NCI-H2227 (cell line): ENCODE results near the gene KIAA1328.

Experiments used
- DNase-seq: peaks from one replicate; lab custom pipeline; 2025; ENCODE audit not compliant: unreplicated experiment; lab: John Stamatoyannopoulos, UW

The KIAA1328 gene

GRCh38 chr18:36947820-36948348 is 119.0 kb downstream of the KIAA1328 start:
- DNase-seq, result no peak

DNA sequence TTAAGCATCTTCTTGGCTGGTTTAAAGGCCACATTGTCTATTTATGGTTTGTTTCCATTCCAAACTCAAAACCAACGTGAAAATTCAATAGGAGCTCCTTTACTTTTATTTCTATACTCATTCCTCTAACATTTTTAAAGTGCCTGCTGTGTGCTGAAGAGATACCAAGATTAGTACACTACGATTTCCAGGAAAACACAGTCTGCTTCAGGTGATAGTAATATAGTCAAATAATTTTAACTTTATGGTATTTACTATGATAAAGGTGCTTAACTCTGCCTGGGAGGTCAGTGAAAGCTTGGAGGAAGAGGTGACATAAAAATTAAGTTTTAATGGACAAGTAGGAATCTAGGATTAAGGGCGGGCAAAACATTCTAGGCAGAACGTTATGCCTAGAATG is 121.4 kb downstream of the KIAA1328 start:
- DNase-seq, result no peak

DNA sequence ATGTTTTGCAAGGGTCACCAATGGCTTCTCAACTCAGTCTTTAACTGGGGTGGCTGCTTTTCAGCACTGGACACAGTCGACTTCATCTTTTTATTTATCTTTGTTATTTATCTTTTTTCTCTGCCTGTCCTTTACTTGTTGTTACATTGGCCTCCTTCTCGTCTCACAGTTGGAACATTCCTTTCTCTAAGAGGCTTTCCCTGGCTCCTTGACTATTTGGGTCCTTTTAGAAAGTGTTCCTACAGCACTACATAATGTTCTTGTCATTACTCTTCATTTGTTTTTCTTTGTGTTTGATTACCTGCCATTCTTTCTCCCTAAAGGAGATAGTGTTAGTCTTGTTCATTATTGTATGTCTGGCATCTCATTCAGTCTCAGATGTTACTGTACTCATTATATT is 122.0 kb downstream of the KIAA1328 start:
- DNase-seq, result no peak

- DNase-seq, result no peak
Measured at GRCh38 chr18:36953047-36953446, 124.1 kb downstream of the KIAA1328 start.

- DNase-seq, result no peak
Measured at GRCh38 chr18:36960038-36960437, 131.1 kb downstream of the KIAA1328 start.

DNA sequence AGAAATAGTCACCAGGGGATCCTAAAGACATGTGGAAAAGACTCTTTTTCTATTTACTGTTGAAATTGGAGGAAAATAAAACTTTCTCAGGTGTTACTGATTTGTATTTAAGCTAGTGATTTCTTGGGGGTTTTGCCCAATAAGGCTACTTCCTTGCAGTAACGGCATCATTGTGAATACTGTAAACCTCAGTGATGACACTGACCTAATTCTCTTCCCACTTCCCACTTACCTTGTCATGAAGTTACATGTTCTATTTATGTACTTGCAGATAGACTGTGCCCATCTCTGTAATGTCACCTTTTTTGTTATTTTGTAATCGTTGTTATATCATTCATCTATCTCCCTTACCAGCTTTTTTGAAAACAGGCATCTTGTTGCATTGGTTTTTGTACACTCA is 134.5 kb downstream of the KIAA1328 start:
- DNase-seq, result no peak

- DNase-seq, result no peak
Measured at GRCh38 chr18:36974686-36975085, 145.8 kb downstream of the KIAA1328 start.

DNA sequence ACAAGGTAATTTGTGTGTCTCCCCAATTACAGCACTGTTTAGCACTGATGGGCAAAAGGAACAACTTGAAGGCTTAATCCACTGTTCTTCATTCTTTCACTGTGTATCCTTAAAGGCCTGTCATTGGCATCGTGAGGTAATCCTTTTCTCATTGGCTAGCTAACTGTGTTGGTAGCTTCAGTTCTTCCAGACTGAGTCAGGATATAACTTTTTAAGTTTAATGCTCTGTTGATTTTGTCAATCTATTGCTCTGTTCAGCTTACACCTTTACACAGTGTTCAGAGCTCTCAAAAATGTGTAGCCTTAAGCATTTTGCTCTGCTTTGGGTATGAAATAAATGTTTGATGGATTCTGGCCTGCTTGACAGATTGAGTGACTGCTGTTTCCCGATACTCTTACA is 148.2 kb downstream of the KIAA1328 start:
- DNase-seq, result no peak

- no peak for DNase-seq
Measured at GRCh38 chr18:36993068-36993467, 164.1 kb downstream of the KIAA1328 start.

DNA sequence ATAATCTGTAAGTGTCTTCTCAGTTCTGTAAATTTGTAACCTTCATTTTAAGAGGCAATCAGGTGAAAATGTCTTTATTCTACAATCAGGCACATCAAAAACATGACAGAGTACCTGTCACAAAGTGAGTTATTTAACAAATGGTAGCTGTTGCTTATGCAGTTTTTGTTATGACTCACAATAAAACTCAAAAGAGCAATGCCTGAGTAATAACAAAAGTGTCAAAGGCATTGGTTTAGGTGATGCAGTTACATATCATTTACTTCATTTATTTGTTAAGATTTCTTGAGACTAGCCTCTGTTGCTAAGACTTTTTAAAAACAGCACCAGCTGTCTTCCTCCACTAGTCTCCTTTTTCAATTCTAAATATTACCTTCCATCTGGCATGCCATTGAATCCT is 177.8 kb downstream of the KIAA1328 start:
- no peak for DNase-seq

DNA sequence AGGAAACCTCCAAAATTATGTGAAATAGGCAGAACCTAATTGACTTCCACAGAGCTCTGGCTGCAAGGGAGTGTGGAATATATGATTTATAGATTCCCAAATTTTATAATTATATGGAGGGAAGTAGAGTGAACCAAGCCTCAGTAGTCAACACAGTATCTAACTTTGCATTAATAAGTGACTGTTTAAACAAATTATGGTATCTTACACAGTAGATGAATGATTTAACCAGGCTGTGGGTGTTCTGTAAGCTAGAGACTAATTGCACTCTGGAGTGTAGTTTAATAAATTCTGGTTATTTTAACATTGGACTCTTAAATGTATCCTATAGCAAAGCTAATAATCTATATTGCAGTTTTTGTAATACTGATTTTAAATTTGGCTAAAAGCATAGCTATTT is 183.5 kb downstream of the KIAA1328 start:
- DNase-seq, result no peak

- no peak for DNase-seq
Measured at GRCh38 chr18:37019157-37019827, 190.4 kb downstream of the KIAA1328 start.

GRCh38 chr18:37033419-37033818 is 204.5 kb downstream of the KIAA1328 start:
- no peak for DNase-seq

- no peak for DNase-seq
Measured at GRCh38 chr18:37042381-37042780, 213.5 kb downstream of the KIAA1328 start.

- no peak for DNase-seq
Measured at GRCh38 chr18:37055137-37055802, 226.3 kb downstream of the KIAA1328 start.

DNA sequence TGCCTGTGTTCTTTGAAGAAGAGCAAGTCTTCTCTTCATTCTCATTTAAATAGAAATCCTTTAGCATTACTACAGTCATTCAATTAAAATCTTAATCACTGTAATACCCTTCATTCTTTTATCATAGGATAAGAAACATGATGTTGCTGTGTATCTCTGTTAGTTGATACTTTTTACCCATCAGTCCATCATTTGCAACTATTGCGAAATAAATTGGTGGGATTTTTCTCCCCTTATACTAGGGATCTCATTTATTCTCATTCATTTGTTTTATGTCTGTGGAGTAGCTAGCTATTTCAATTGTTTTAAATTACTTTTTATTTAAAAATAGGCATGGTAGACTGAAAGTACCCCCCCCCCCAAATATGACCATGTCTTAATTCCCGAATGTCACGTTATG is 235.3 kb downstream of the KIAA1328 start:
- DNase-seq, result no peak

DNA sequence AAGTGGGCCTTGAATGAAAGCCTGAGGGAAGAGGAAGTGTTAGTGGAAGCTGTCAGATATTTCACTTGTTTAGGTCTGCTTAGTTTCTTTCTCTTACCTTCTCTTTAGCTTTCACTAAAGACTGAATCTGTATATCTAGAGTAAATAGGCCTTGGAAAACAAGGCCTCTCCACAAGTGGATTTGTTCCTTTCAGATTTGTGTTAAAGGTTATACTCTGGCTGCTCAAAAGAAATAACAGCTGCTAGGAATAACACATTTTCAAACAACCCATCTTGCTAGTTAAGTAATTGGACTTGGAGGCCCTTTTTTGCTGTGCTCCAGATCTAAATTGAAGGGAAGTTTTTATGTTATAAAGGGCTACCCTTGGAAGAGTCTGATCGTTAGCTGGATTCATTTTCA is 236.3 kb downstream of the KIAA1328 start:
- no peak for DNase-seq

DNA sequence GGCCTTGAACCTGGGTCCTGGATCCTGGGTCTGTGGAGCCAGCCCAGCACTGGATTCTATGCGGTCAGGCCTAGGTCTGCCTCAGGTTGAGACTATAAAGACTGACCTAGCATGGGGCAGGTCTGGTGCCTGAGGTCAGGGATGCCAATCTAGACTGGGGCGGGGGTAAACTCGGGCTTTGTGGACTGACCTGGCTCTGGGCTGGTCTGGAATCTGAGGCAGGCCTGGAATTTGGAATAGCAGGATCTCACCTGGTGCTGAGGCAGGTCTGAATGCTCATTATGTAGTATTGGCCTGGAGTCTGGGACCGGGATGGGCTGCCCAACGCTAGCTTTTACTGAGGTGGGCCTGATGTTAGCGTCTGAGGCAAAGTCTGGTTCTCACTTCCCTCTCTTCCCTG is 256.0 kb downstream of the KIAA1328 start:
- DNase-seq, result no peak

DNA sequence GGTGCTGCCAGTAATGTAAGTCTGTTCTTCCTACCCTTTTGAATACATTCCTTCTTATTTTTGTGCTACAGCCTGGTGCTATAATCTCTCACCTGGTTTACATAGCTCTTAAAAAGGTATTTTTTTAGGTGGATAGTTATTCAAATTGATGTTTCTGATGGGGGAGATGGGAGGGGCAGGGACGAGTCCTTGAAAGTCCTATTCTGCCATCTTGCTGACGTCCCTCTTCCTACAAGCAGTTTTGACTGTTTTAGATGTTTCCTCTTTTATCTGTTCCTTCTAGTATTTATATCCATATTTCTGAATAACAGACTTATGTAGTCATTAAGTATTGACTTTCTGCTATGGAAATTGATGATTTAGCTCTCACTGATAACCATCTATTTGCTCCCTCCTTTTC is 256.4 kb downstream of the KIAA1328 start:
- no peak for DNase-seq

DNA sequence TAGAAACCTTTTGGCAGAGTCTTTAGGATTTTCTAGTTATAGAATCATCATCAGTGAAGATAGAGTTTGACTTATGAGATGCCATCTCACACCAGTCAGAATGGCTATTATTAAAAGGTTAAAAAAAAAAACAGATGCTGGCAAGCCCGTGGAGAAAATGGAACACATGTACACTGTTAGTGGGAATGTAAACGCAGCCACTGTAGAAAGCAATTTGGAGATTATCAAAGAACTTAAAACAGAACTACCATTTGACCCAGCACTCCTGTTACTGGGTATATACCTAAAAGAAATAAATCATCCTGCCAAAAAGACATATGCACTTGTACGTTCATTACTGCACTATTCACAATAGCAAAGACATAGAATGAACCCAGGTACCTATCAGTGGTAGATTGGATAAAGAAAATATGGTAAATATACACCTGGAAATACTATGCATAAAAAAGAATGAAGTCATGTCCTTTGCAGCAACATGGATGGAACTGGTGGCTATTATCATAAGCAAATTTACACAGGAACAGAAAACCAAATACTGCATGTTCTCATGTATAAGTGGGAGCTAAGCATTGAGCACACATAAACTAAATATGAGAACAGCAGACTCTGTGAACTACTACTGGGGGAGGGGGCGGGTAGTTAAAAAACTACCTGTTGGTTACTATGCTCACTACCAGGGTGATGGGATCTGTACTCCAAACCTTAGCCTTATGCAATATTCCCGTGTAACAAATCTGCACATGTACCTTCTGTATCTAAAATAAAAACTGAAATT is 279.0 kb downstream of the KIAA1328 start:
- DNase-seq, result no peak

- DNase-seq, result no peak
Measured at GRCh38 chr18:37122877-37123276, 293.9 kb downstream of the KIAA1328 start.

DNA sequence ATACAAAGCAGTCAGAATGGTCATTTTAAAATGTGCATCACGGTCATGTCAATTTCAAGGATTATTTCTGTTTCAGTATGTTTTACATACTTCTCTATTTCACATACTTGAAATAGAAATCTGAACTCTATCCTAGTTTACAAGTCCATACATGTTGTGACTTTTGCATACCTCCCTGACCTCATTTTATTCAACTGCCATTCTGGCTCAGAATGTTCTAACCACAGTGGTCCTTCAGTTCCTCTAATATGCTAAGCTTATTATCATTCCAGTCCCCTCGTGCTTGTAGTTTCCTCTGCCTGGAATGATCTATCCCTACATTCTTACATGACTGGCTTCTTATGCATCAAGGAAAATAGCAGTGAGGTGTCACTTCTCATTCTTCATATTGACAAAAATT is 295.6 kb downstream of the KIAA1328 start:
- DNase-seq, result no peak
